ENCODE data around the gene MYH11.
"Not testable (repeated sequence)": the region's sequence is repeated elsewhere in the genome, so short reads cannot be mapped to it uniquely, and the experiment has no call there.

Gene MYH11

GRCh38 chr16:15743657-15744056 lies 113.2 kb downstream of the MYH11 start:
- no peak for FAIRE-seq

- no peak for FAIRE-seq
These were observed 114.1 kb downstream of the MYH11 start for GRCh38 chr16:15742716-15743115.

GRCh38 chr16:15741207-15741871 lies 115.5 kb downstream of the MYH11 start:
- FAIRE-seq, result no peak

GRCh38 chr16:15739950-15740349 lies 116.9 kb downstream of the MYH11 start:
- FAIRE-seq, result no peak

- FAIRE-seq, result no peak
These were observed 117.4 kb downstream of the MYH11 start for GRCh38 chr16:15739464-15739863.

- FAIRE-seq, result no peak
These were observed 119.6 kb downstream of the MYH11 start for GRCh38 chr16:15737140-15737644.

GRCh38 chr16:15736529-15736928 lies 120.3 kb downstream of the MYH11 start:
- no peak for FAIRE-seq

GRCh38 chr16:15735610-15736009 lies 121.2 kb downstream of the MYH11 start:
- no peak for FAIRE-seq

GRCh38 chr16:15732416-15732815 lies 124.4 kb downstream of the MYH11 start:
- no peak for FAIRE-seq

GRCh38 chr16:15729152-15729551 lies 127.7 kb downstream of the MYH11 start:
- FAIRE-seq, result no peak

GRCh38 chr16:15727697-15728096 lies 129.1 kb downstream of the MYH11 start:
- FAIRE-seq, result not testable (repeated sequence)

GRCh38 chr16:15726715-15727114 lies 130.1 kb downstream of the MYH11 start:
- no peak for FAIRE-seq

- FAIRE-seq, result no peak
These were observed 131.1 kb downstream of the MYH11 start for GRCh38 chr16:15725641-15726240.

GRCh38 chr16:15723808-15724207 lies 133.0 kb downstream of the MYH11 start:
- FAIRE-seq, result no peak

- FAIRE-seq, result no peak
These were observed 135.8 kb downstream of the MYH11 start for GRCh38 chr16:15721018-15721417.

- FAIRE-seq, result no peak
These were observed 140.0 kb downstream of the MYH11 start for GRCh38 chr16:15716694-15717447.

GRCh38 chr16:15715221-15715620 lies 141.6 kb downstream of the MYH11 start:
- no peak for FAIRE-seq

- FAIRE-seq, result no peak
These were observed 142.2 kb downstream of the MYH11 start for GRCh38 chr16:15714393-15715172.

- FAIRE-seq, result no peak
These were observed 147.8 kb downstream of the MYH11 start for GRCh38 chr16:15708997-15709396.

GRCh38 chr16:15708096-15708495 lies 148.7 kb downstream of the MYH11 start:
- no peak for FAIRE-seq

GRCh38 chr16:15707332-15707731 lies 149.5 kb downstream of the MYH11 start:
- FAIRE-seq, result no peak

- FAIRE-seq, result no peak
These were observed 151.7 kb downstream of the MYH11 start for GRCh38 chr16:15705064-15705565.

GRCh38 chr16:15704545-15704987 lies 152.3 kb downstream of the MYH11 start:
- no peak for FAIRE-seq
